SK-N-SH (cell line): ENCODE results near the gene FSHR. TPM values are rescaled to one million over a fixed set of nuclear protein-coding genes. Genes with fewer than 3 reads are reported as not detected.

ENCODE experiments used
- CTCF ChIA-PET: fragments of 300-600, 350-600 bp; formaldehyde crosslinking; extraction: SDS; loops from one replicate; lab custom pipeline; 2021; lab: Yijun Ruan, JAX
- POLR2A ChIA-PET: fragments of 350-600 bp; sonication (Branson Sonifier 250); formaldehyde crosslinking; extraction: SDS; loops from one replicate; lab custom pipeline; 2020; ENCODE audit warnings: antibody characterized with exemption, inconsistent platforms; lab: Yijun Ruan, JAX
- DNase-seq: peaks from one replicate; pipeline ENCODE4 v3.0.0; 2012
- H2AFZ ChIP-seq: fragments of 200-600 bp; sonication (generic); 2 replicates; pipeline ENCODE4 v1.8.1; 2016; ENCODE audit warnings: antibody characterized with exemption, mild to moderate bottlenecking, low read depth
- H3F3A ChIP-seq: fragments of 200-600 bp; sonication (generic); replicated peaks from 2 replicates; pipeline ENCODE3; 2016; ENCODE audit warnings: antibody characterized with exemption, mild to moderate bottlenecking; ENCODE audit not compliant: insufficient read depth
- H3K27ac ChIP-seq, 2 experiments: fragments of 200-500 bp in 1 of 2; fragments of 200-600 bp in 1 of 2; sonication (Bioruptor generic) in 1 of 2; sonication (generic), shearing (Covaris generic) in 1 of 2; 2 replicates each; pipeline versions ENCODE4 v1.5.1 to v1.6.1; 2014 to 2016; ENCODE audit warnings: low read depth in 2 of 2, inconsistent platforms in 1 of 2, low read length in 1 of 2, mild to moderate bottlenecking in 1 of 2, mixed read lengths in 1 of 2
- H3K27me3 ChIP-seq: fragments of 200-600 bp; sonication (generic), shearing (Covaris generic); 2 replicates; pipeline ENCODE4 v1.6.1; 2016; ENCODE audit warnings: mixed run types; ENCODE audit not compliant: insufficient read depth
- H3K36me3 ChIP-seq, 2 experiments: fragments of 200-500 bp in 1 of 2; fragments of 200-600 bp in 1 of 2; sonication (Bioruptor generic) in 1 of 2; sonication (generic) in 1 of 2; replicated peaks in 1 of 2; 2 replicates each; pipeline versions ENCODE3 to v1.5.1; 2014 to 2016; ENCODE audit warnings: low read length in 1 of 2, mild to moderate bottlenecking in 1 of 2; ENCODE audit not compliant: insufficient read depth in 2 of 2, control insufficient read depth in 1 of 2
- H3K4me1 ChIP-seq, 2 experiments: fragments of 200-500 bp in 1 of 2; fragments of 200-600 bp in 1 of 2; sonication (Bioruptor generic) in 1 of 2; sonication (generic), shearing (Covaris generic) in 1 of 2; 2 replicates each; pipeline versions ENCODE4 v1.5.1 to v1.6.1; 2014 to 2016; ENCODE audit warnings: low read depth in 1 of 2, low read length in 1 of 2, mixed run types in 1 of 2; ENCODE audit not compliant: insufficient read depth in 2 of 2, control insufficient read depth in 1 of 2
- H3K4me2 ChIP-seq: fragments of 200-600 bp; sonication (generic), shearing (Covaris generic); 2 replicates; pipeline ENCODE4 v1.6.1; 2017; ENCODE audit warnings: mixed run types
- H3K4me3 ChIP-seq, 2 experiments: fragments of 200-500 bp in 1 of 2; fragments of 200-600 bp in 1 of 2; sonication (Bioruptor generic) in 1 of 2; sonication (generic), shearing (Covaris generic) in 1 of 2; 2 replicates each; pipeline versions ENCODE4 v1.5.1 to v1.8.1; 2014 to 2016; ENCODE audit warnings: low read depth in 2 of 2, inconsistent platforms in 1 of 2, low read length in 1 of 2, mild to moderate bottlenecking in 1 of 2, mixed read lengths in 1 of 2, moderate library complexity in 1 of 2
- H3K79me2 ChIP-seq: fragments of 200-600 bp; sonication (generic); 2 replicates; pipeline ENCODE4 v1.8.1; 2017; ENCODE audit warnings: mild to moderate bottlenecking; ENCODE audit not compliant: insufficient read depth
- H3K9ac ChIP-seq: fragments of 200-600 bp; sonication (generic); 2 replicates; pipeline ENCODE4 v1.6.1; 2017; ENCODE audit warnings: mixed run types
- H3K9me2 ChIP-seq: fragments of 200-600 bp; sonication (generic); 2 replicates; pipeline ENCODE4 v1.6.1; 2017; ENCODE audit warnings: mixed run types
- H3K9me3 ChIP-seq: fragments of 200-600 bp; sonication (generic); 2 replicates; pipeline ENCODE4 v1.6.1; 2017; ENCODE audit warnings: mixed run types, mild to moderate bottlenecking, moderate library complexity
- H4K20me1 ChIP-seq: fragments of 200-600 bp; sonication (generic); 2 replicates; pipeline ENCODE4 v1.6.1; 2017; ENCODE audit warnings: mild to moderate bottlenecking, mixed run types; ENCODE audit not compliant: insufficient read depth
- CHD2 ChIP-seq: fragments of 150-350 bp; IDR thresholded peaks from 2 replicates; pipeline ENCODE4 v1.6.1; 2018; ENCODE audit warnings: low read length; ENCODE audit not compliant: partially characterized antibody
- ELF1 ChIP-seq: IDR thresholded peaks from 2 replicates; pipeline ENCODE4 v1.4.0; 2012
- EP300 ChIP-seq, 2 experiments: IDR thresholded peaks; 2 replicates each; pipeline versions ENCODE4 v1.4.0 to v1.6.1; 2012; ENCODE audit warnings: borderline replicate concordance in 1 of 2, low read depth in 1 of 2, low read length in 1 of 2
- EZH2phosphoT487 ChIP-seq: fragments of 200-600 bp; sonication (generic); IDR thresholded peaks from 2 replicates; pipeline ENCODE4 v1.6.1; 2017; ENCODE audit warnings: low read depth, mixed run types, mild to moderate bottlenecking, antibody characterized with exemption, moderate library complexity, borderline replicate concordance
- FOSL2 ChIP-seq: IDR thresholded peaks from 2 replicates; pipeline ENCODE4 v1.4.0; 2012; ENCODE audit warnings: low read depth, mild to moderate bottlenecking, moderate library complexity, borderline replicate concordance
- FOXJ3 ChIP-seq: sonication (generic); formaldehyde crosslinking; IDR thresholded peaks from 2 replicates; pipeline ENCODE4 v1.5.1; 2020; ENCODE audit warnings: mild to moderate bottlenecking, missing genetic modification reagents
- FOXM1 ChIP-seq: IDR thresholded peaks from 2 replicates; pipeline ENCODE4 v1.4.0; 2012; ENCODE audit warnings: low read depth, mild to moderate bottlenecking
- GABPA ChIP-seq: IDR thresholded peaks from 2 replicates; pipeline ENCODE4 v1.4.0; 2012; ENCODE audit warnings: low read depth, mild to moderate bottlenecking
- GATA2 ChIP-seq: sonication (generic); formaldehyde crosslinking; IDR thresholded peaks from 2 replicates; pipeline ENCODE4 v1.5.0; 2020; ENCODE audit warnings: mild to moderate bottlenecking, missing genetic modification reagents
- IRF3 ChIP-seq: fragments of 150-350 bp; IDR thresholded peaks from 2 replicates; pipeline ENCODE4 v1.6.1; 2016; ENCODE audit warnings: mild to moderate bottlenecking, low read depth, low read length
- JUND ChIP-seq: IDR thresholded peaks from 2 replicates; pipeline ENCODE4 v1.4.0; 2012
- MEF2A ChIP-seq: IDR thresholded peaks from 2 replicates; pipeline ENCODE4 v1.4.0; 2012; ENCODE audit warnings: low read depth, borderline replicate concordance
- NFIC ChIP-seq: IDR thresholded peaks from 2 replicates; pipeline ENCODE4 v1.4.0; 2012; ENCODE audit warnings: borderline replicate concordance
- PBX3 ChIP-seq: IDR thresholded peaks from 2 replicates; pipeline ENCODE4; 2012
- POLR2AphosphoS5 ChIP-seq: IDR thresholded peaks from 2 replicates; pipeline ENCODE4 v1.6.1; 2012; ENCODE audit warnings: low read depth, low read length
- RCOR1 ChIP-seq: fragments of 150-350 bp; IDR thresholded peaks from 2 replicates; pipeline ENCODE4 v1.6.1; 2017; ENCODE audit warnings: antibody characterized with exemption, low read length
- RFX5 ChIP-seq: IDR thresholded peaks from 2 replicates; pipeline ENCODE4 v1.6.1; 2012; ENCODE audit warnings: mild to moderate bottlenecking, improper control_type of control experiment, low read length
- SIN3A ChIP-seq: IDR thresholded peaks from 2 replicates; pipeline ENCODE4 v1.6.1; 2012; ENCODE audit warnings: low read depth, mild to moderate bottlenecking, low read length, moderate library complexity, borderline replicate concordance
- SMC3 ChIP-seq: IDR thresholded peaks from 2 replicates; pipeline ENCODE4 v1.6.1; 2012; ENCODE audit warnings: low read depth, low read length, improper control_type of control experiment
- TAF1 ChIP-seq: IDR thresholded peaks from 2 replicates; pipeline ENCODE4 v1.6.1; 2012; ENCODE audit warnings: low read depth, mild to moderate bottlenecking, low read length, moderate library complexity, borderline replicate concordance
- TEAD4 ChIP-seq: IDR thresholded peaks from 2 replicates; pipeline ENCODE4 v1.4.0; 2012; ENCODE audit warnings: mild to moderate bottlenecking, borderline replicate concordance; ENCODE audit not compliant: insufficient read depth
- USF2 ChIP-seq: fragments of 150-350 bp; IDR thresholded peaks from 2 replicates; pipeline ENCODE4 v1.6.1; 2017; ENCODE audit warnings: antibody characterized with exemption, low read length, low read depth, borderline replicate concordance
- WGBS: methylation state at CpG from one replicate; pipeline ENCODE4 v1.1.6; 2017; ENCODE audit warnings: low lambda C conversion rate; 5-methylcytosine and 5-hydroxymethylcytosine counted together
- polyA plus RNA-seq, 3 experiments: library from polyadenylated mRNA; depleted of rRNA; stranded (reverse); fragments of >200 nt; gene quantifications; 2 replicates each; pipeline ENCODE4 v1.2.3, GENCODE V29; 2012

The FSHR gene
- polyA plus RNA-seq, 1 of the 3 experiments (the other 2 are of a cell fraction) = not detected

DNA sequence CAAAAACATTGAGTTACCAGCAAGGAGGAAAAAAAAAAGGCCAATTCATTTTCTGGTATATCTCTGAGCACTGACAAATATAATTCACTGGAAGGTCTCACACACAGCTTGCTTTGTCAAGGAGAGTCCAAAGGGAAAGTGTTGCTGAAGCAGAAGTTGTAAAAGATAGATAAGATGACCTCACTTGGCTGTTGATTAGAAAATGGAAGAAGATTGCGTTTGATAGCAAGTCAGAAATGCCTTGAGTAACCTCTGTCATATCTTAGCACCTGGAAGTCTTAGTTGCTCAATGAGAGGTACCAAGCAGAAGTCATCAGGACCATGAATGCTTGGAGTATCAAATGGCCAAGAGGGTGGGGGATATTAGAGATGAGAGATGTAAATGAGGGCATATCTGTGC is 105.2 kb downstream of the FSHR start:
- no peak for TF ChIP-seq FOSL2
- TF ChIP-seq ELF1 = no peak
- no peak for TF ChIP-seq NFIC
- TF ChIP-seq TAF1 = no peak
- no peak for TF ChIP-seq EZH2phosphoT487
- no peak for TF ChIP-seq TEAD4
- Histone ChIP-seq H3K4me2 (no peak overlapping the region), H3K27me3 (no peaks in the 10 kb centered on the region), H3K4me3 (no peak overlapping the region), H3K9ac (no peak overlapping the region), H3K79me2 (no peaks in the 10 kb centered on the region), H3K4me1 (no peaks in the 10 kb centered on the region), H3K27ac (no peak overlapping the region), H3F3A (no peaks in the 10 kb centered on the region), H3K36me3 (no peaks in the 10 kb centered on the region), H2AFZ (no peak overlapping the region), H4K20me1 (no peaks in the 10 kb centered on the region), H3K9me3 (peaks cover 3% of the 10 kb centered on the region; the same call in 1 of the 2 replicates), H3K9me2 (no peaks in the 10 kb centered on the region)
- WGBS = 4% methylated on average over 1 of the region's 1 CpG
- POLR2A ChIA-PET = no interaction called here
- DNase-seq = no peak
- CTCF ChIA-PET = no interaction called here

DNA sequence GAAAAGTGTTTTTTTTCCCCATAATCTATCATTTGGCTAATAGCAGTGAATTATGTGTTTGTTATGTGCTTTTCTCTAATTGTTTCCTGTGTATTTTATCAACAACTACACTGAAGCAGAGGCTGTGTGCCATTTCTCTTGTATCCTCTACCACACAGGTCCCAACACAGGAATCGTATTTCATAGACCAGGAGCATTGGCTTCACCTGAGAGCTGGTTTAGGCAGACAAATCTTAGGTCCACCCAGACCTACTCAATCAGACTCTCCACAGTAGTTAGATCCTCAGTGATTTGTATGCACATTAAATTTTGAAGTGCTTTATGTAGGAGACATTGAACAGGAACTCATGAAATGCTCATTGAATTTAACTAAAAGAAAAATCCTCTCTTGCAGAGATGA is 109.2 kb downstream of the FSHR start:
- H3F3A ChIP-seq = no peaks in the 10 kb centered on the region
- H3K4me2 ChIP-seq = no peak overlapping the region
- no peaks in the 10 kb centered on the region for H3K79me2 ChIP-seq
- WGBS = 0% methylated on average over 1 of the region's 1 CpG
- ChIA-PET CTCF (interaction anchor here (0.6 to 3.5 kb wide), 5 partner anchors 11 to 1447 kb away, joined by 3 to 11 read pairs (median 4); no protein-coding TSS in a partner anchor), POLR2A (no interaction called here)
- H3K27me3 ChIP-seq = no peaks in the 10 kb centered on the region
- H3K27ac ChIP-seq = no peak overlapping the region
- H4K20me1 ChIP-seq = no peaks in the 10 kb centered on the region
- H2AFZ ChIP-seq = no peak overlapping the region
- no peaks in the 10 kb centered on the region for H3K9me2 ChIP-seq
- no peaks in the 10 kb centered on the region for H3K9me3 ChIP-seq
- H3K4me3 ChIP-seq = no peak overlapping the region
- no peaks in the 10 kb centered on the region for H3K4me1 ChIP-seq
- no peak overlapping the region for H3K9ac ChIP-seq
- DNase-seq = no peak
- H3K36me3 ChIP-seq = no peaks in the 10 kb centered on the region
- TF ChIP-seq EZH2phosphoT487 (no peak), JUND (no peak), FOSL2 (no peak), PBX3 (no peak), GATA2 (no peak), USF2 (no peak), GABPA (no peak), POLR2AphosphoS5 (no peak), RFX5 (no peak), EP300 (IDR thresholded peaks at IDR 0.05; ENCODE audit: borderline replicate concordance in 1 of 2, low read depth in 1 of 2, low read length in 1 of 2) (no peak), TEAD4 (no peak), MEF2A (no peak), ELF1 (no peak), IRF3 (no peak), SMC3 (no peak), FOXJ3 (CRISPR knock-in tag) (no peak), RCOR1 (no peak), SIN3A (no peak), FOXM1 (no peak), CHD2 (no peak)
